ENCODE data around the gene AARS2.

The AARS2 gene

DNA sequence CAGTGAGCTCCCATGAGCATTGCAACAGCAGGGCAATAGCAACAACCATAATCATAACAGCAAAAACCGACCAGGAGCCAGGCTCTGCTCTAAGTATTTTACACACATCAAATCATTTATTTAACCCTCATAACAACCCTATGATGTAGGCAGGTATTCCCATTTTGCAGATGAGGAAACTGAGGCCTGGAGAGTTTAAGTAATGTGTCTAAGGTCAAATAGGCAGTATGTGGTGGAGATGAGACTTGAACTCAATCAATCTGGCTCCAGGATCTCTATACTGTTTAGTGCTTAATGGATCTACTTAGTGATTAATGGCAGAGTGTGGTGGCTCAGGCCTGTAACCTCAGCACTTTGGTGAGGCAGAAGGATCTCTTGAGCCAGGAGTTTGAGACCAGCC is 39.5 kb downstream of the AARS2 start:
- no peak for DNase-seq

- DNase-seq: no peak
These were observed 40.1 kb downstream of the AARS2 start for GRCh38 chr6:44272999-44273566.

GRCh38 chr6:44272529-44272928 is 40.6 kb downstream of the AARS2 start:
- DNase-seq: no peak

GRCh38 chr6:44271914-44272313 is 41.2 kb downstream of the AARS2 start:
- no peak for DNase-seq

GRCh38 chr6:44271406-44271723 is 41.8 kb downstream of the AARS2 start:
- DNase-seq: no peak

DNA sequence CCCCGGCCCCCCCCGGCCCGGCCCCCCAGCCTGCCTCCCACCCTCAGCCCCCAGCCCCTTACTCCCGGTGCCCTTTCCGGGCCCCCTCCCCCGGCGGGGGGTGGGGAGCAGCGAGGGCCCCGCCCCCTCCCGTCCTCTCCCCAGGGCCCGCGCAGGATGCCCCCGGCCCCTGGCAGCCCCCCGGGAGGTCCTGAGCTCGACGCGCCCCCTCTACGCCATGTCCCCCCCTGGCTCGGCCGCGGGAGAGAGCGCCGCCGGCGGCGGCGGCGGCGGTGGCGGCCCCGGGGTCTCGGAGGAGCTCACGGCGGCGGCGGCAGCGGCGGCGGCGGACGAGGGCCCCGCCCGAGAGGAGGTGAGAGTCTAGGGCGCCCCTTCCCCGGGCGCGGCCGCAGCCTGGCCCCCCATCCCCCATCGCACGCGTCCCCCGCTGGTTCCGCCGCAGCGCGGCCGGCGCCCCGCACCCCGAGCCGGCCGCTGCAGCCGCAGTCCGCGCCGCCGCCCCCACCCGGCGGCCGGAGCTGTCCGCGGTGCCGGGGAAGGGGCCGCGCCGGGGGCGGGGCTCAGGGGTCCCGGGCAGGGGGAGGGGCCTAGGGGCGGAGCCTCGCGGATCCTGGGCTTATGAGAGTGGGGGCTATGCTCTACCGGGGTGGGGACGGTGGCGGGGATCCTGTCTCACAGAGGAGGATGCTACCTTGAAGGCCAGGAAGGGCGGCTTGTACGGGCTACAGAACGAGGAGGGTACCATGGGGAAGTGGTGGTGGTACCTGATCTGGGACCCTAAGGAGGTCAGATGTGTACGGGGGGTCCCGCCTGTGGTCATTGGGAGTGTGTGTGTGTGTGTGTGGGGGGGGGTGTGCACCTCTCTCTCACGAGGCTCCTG is 42.4 kb downstream of the AARS2 start:
- DNase-seq: no peak

GRCh38 chr6:44269921-44270525 is 43.1 kb downstream of the AARS2 start, which contains the start of gene TMEM151B:
Gene TMEM151B (plus strand): TSS chr6:44270450. CDS start chr6:44270743, 293 bp downstream.
- no peak for DNase-seq

- no peak for DNase-seq
These were observed 43.8 kb downstream of the AARS2 start for GRCh38 chr6:44269178-44269920.

GRCh38 chr6:44268095-44268628 is 45.0 kb downstream of the AARS2 start:
- DNase-seq: peak; percentile 55

- DNase-seq: no peak
These were observed 45.9 kb downstream of the AARS2 start for GRCh38 chr6:44267252-44267651.

GRCh38 chr6:44266347-44266746 is 46.8 kb downstream of the AARS2 start:
- DNase-seq: no peak

DNA sequence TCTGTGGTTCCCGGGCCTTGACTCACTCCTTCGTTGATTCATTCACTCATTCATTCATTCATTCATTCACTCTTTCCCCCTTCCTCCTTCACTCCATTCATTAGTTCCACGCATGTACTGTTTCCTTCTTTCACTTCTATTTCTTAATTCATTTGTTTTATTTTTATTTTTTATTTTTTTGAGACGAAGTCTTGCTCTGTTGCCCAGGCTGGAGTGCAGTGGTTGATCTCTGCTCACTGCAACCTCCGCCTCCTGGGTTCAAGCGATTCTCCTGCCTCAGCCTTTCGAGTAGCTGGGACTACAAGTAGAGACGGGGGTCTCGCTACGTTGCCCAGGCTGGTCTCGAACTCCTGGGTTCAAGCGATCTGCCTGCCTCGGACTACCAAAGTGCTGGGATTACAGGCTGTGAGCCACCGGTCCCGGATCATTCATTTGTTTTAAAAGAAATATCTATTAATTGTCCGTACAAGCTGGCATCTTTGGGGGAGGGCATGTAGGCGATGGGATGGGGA is 47.4 kb downstream of the AARS2 start:
- DNase-seq: no peak

DNA sequence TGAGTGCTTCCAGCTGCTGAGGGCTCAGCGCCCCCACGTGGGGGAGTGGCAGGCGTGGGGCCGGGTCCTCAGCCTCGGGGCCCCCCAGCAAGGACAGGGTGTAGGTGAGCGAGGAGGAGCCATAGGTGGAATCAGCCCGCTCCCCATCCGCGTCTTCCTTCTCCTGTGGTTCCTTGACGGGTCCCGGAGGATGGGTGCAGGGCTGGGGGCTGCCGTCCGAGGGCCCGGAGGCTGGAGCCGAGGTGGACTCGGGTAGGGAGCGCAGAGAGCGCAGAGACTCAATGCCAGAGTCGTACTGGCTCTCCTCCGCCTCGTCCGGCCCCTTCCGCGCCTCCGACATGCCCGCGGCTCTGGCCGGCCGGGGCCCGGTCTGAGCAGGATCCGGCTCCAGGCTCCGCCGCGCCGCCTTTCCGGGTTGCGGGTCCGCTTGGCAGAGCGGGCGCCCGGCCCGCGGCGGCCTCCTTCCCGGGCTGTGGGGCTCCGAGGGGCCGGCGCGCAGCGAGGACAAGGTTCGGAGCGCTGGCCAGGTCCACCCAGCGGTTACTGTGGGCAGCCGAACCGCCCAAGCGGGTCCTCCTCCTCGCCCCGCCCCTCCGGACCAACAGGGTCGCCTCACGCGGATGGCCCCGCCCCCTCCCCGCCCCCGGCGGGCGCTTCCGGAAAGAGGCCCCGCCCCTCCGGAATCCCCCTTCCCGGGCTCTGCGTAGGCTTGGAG is 48.0 kb downstream of the AARS2 start, which contains the start of gene NFKBIE:
Gene NFKBIE (minus strand): TSS at position 545 of the 715 bp plus-strand sequence. CDS start 205 bp downstream, at position 340.
- DNase-seq: peak; percentile 77

GRCh38 chr6:44264154-44265006 is 48.8 kb downstream of the AARS2 start:
- peak; percentile 47 for DNase-seq

DNA sequence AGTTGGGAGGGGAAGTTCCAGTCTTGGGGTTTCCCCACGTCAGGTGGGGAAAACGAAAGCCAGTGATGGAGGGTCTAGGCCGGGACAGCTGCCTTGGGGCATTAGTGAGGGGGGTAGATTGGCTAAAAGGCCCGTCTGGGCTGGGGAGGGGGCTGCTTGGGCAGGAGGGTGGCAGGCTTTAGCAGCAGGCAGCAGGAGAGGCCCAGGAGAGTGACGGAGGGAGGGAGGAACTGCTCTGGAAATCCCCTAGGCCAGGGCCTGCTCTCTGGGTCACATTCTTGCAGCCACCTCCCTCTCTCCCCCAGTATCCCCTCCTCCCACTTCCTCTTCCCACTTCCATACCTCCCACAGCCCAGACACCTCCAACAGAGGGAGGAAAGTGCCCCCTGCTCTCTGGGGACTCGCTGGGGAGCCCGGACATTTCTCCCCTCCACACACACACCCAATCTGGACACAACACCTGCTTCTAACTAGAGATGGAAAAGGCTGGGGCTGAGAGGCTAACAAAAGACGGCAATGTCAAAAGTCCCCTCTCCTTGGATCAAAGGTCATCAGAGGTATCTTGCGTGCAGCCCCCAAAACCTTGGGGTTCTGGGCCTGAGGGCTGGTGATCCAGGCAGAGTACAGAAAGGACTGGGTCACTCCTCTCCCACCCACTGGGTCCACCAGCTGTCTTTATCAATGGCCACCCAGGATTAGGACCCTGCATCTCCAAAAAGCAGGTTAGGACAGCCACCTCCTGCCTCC is 49.6 kb downstream of the AARS2 start:
- no peak for DNase-seq

DNA sequence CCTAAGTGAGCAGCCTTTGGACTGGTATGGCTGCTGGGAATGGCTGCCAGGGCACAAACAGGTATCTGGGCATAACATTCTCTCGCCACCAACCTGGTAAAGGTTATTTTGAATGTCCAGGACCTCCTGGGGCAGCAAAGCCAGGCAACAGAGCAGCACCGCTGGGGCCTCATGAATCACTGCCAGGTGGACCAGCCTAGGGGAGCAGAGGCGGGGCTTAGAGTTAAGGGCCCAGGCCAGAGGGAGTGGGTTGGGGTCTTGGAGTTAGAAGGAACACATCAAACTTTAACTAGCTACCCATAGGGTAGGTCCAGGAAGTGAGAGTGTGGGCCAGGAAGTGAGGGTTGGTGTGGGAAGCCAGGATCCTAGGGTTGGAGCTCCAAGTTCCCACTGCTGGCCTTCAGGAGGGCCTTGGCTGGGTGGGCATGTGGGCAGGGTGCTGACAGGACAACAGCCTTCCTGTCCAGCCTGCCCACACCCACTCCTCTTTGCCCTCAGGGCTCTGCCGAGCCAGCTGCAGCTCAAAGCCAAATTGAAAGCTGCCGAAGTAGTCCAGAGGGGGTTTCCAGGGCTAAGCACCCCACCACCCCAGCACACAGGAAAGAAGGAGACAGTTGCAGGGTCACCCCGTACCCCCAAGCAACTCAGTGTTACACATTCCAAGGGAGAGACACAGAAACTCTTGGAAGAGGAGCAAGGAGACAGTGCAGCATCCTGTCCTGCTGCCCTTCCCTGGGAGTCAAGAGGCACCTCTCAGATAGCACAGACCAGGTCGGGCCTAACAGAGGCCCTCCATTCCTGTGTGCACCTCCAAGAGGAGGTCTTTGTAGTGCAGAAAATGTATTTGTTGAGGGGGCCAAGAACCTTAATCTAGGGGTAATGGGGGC is 50.4 kb downstream of the AARS2 start:
- no peak for DNase-seq

DNA sequence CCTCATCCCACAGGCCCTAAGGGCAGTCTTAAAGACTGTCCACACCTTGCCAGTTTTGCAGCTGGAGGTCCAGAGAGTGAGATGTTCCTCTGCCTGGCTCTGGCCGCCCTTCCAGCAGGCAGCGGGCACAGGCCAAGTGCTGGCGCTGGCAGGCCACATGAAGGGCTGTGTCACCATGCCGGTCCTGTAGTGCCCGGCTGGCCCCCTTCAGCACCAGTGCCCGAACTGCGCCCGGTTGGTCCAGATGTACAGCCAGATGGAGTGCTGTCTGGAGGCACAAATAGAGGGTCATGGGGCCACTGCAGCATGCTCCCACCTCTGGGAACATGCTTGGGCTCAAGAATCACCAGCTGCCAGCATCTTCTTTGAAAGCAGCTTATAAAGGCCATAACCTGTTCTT is 51.6 kb downstream of the AARS2 start:
- no peak for DNase-seq

DNA sequence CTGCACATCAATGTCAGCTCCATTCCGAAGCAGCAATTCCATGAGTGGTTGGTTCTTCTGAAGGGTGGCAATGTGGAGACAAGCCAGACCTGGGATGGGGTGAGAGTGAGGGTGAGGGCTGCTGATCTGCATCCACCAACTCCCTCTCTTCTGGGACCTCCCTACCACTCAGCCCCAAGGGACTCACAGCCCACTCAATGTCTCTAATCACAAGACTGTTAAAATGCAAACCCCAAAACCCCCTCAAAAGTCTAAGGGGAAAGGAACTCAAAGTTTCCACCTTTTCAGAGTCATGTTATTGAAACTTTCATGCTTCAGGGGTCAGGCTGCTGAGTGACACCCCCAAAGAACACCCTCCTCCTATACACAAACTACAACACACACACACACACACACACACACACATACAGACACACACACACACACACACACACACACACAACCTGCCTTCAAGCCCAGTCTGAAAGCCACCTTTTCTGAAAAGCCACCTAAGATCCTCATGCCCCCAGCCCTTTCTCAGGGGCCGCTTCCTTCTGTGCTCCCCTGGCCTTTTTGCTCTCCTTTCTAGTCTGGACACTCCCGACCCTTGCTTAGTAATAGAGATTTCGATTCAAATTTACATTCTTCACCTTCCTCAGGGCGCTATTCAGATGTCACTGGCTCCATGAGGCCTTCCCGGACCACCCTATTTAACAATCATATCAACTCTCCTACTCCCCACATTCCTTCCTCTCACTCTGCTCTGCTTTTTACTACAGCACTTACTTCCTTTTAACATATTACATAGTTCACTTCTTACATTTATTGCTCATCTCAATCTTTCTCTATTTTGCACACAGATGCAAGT is 52.5 kb downstream of the AARS2 start:
- no peak for DNase-seq
